SU-DHL-6 (cell line): Measurements from ENCODE around the gene TMEM88.

Experiments used
- H2AFZ ChIP-seq: fragments of 200-600 bp; sonication (generic); 2 replicates; pipeline ENCODE4 v1.6.1; 2014; ENCODE audit warnings: low read depth, mild to moderate bottlenecking, moderate library complexity, mixed read lengths, antibody characterized with exemption, low read length; ENCODE audit not compliant: severe bottlenecking
- H3F3A ChIP-seq: fragments of 200-600 bp; shearing (Covaris generic); 2 replicates; pipeline ENCODE4 v1.6.0; 2016; ENCODE audit warnings: antibody characterized with exemption, mild to moderate bottlenecking; ENCODE audit not compliant: insufficient read depth
- H3K27ac ChIP-seq: fragments of 200-600 bp; sonication (generic); 2 replicates; pipeline ENCODE4 v1.5.1; 2016; ENCODE audit warnings: low read depth, mild to moderate bottlenecking, low read length, moderate library complexity, mixed read lengths
- H3K27me3 ChIP-seq: fragments of 200-600 bp; sonication (generic), shearing (Covaris generic); 2 replicates; pipeline ENCODE4 v1.6.0; 2014; ENCODE audit warnings: mild to moderate bottlenecking, low read length
- H3K36me3 ChIP-seq: fragments of 200-600 bp; sonication (generic); 2 replicates; pipeline ENCODE4 v1.6.1; 2014; ENCODE audit warnings: mild to moderate bottlenecking, low read length, mixed read lengths
- H3K4me2 ChIP-seq: fragments of 300-600, 200-600 bp; shearing (Covaris generic), sonication (generic); 2 replicates; pipeline ENCODE4 v1.6.0; 2014; ENCODE audit warnings: low read length, low read depth, mild to moderate bottlenecking; ENCODE audit not compliant: poor library complexity, severe bottlenecking
- H3K4me3 ChIP-seq: fragments of 200-600 bp; sonication (generic); 2 replicates; pipeline ENCODE4 v1.5.1; 2014; ENCODE audit warnings: antibody characterized with exemption, low read length, mild to moderate bottlenecking, mixed read lengths; ENCODE audit not compliant: insufficient read depth, poor library complexity, severe bottlenecking
- H3K79me2 ChIP-seq: fragments of 200-600 bp; sonication (generic); 2 replicates; pipeline ENCODE4 v1.6.1; 2014; ENCODE audit warnings: mild to moderate bottlenecking, low read length, moderate library complexity; ENCODE audit not compliant: insufficient read depth
- H3K9ac ChIP-seq: fragments of 200-600 bp; sonication (generic); 2 replicates; pipeline ENCODE4 v1.7.0; 2014; ENCODE audit warnings: mild to moderate bottlenecking, low read length
- H3K9me2 ChIP-seq: fragments of 200-600 bp; sonication (generic); replicated peaks from 2 replicates; pipeline ENCODE4 v1.6.1; 2014; ENCODE audit warnings: low read length; ENCODE audit not compliant: insufficient read depth
- H3K9me3 ChIP-seq: fragments of 200-600 bp; sonication (generic); 2 replicates; pipeline ENCODE4 v1.6.1; 2014; ENCODE audit warnings: low read length, mixed read lengths; ENCODE audit not compliant: insufficient read depth
- H4K20me1 ChIP-seq: fragments of 200-600 bp; sonication (generic); 2 replicates; pipeline ENCODE4 v1.6.1; 2014; ENCODE audit warnings: low read depth, mild to moderate bottlenecking, antibody characterized with exemption, low read length, moderate library complexity, mixed read lengths
- CTCF ChIP-seq: fragments of 200-600 bp; sonication (generic); IDR thresholded peaks from one replicate; pipeline ENCODE4 v1.5.1; 2017; ENCODE audit warnings: antibody characterized with exemption, mild to moderate bottlenecking, low read length, moderate library complexity; ENCODE audit not compliant: insufficient read depth, poor library complexity, severe bottlenecking
- EZH2phosphoT487 ChIP-seq: fragments of 200-600 bp; sonication (generic), shearing (Covaris generic); conservative IDR thresholded peaks from 2 replicates; pipeline ENCODE4 v1.6.1; 2018; ENCODE audit warnings: mild to moderate bottlenecking, antibody characterized with exemption, low read length, moderate library complexity, mixed read lengths

TMEM88 gene

GRCh38 chr17:7843257-7843535 is 11.7 kb upstream of the TMEM88 start:
- H3K9me3 ChIP-seq, result no peaks in the 10 kb centered on the region
- peak overlapping the region; percentile 94 for H3K27ac ChIP-seq
- no peaks in the 10 kb centered on the region for H3K36me3 ChIP-seq
- no peaks in the 10 kb centered on the region for H4K20me1 ChIP-seq
- no peak overlapping the region for H2AFZ ChIP-seq
- H3K4me3 ChIP-seq, result peak overlapping the region; percentile 76
- no peaks in the 10 kb centered on the region for H3K9me2 ChIP-seq
- no peaks in the 10 kb centered on the region for H3K27me3 ChIP-seq
- peak overlapping the region; percentile 92 for H3K4me2 ChIP-seq
- TF ChIP-seq EZH2phosphoT487 (no peak), CTCF (no peak)
- H3F3A ChIP-seq, result peaks cover 39% of the 10 kb centered on the region
- H3K9ac ChIP-seq, result peak overlapping the region; percentile 80
- peaks cover 17% of the 10 kb centered on the region; the same call in 1 of the 2 replicates for H3K79me2 ChIP-seq

- Histone ChIP-seq H3K27ac (peak overlapping the region; percentile 94), H3K79me2 (peaks cover 17% of the 10 kb centered on the region; the same call in 1 of the 2 replicates), H3K27me3 (no peaks in the 10 kb centered on the region)
Observed at GRCh38 chr17:7843536-7844291, 11.2 kb upstream of the TMEM88 start.

GRCh38 chr17:7844292-7845154 is 10.3 kb upstream of the TMEM88 start:
- no peaks in the 10 kb centered on the region for H3K27me3 ChIP-seq
- H3K27ac ChIP-seq, result peak overlapping the region; percentile 94
- H2AFZ ChIP-seq, result no peak overlapping the region
- peaks cover 17% of the 10 kb centered on the region; the same call in 1 of the 2 replicates for H3K79me2 ChIP-seq
- peak overlapping the region; percentile 76 for H3K4me3 ChIP-seq
- H3K36me3 ChIP-seq, result no peaks in the 10 kb centered on the region
- H3K9me2 ChIP-seq, result no peaks in the 10 kb centered on the region
- peak overlapping the region; percentile 80 for H3K9ac ChIP-seq
- H4K20me1 ChIP-seq, result no peaks in the 10 kb centered on the region
- no peak for TF ChIP-seq CTCF
- TF ChIP-seq EZH2phosphoT487, result no peak
- peak overlapping the region; percentile 92 for H3K4me2 ChIP-seq
- no peaks in the 10 kb centered on the region for H3K9me3 ChIP-seq
- H3F3A ChIP-seq, result peaks cover 32% of the 10 kb centered on the region

More at GRCh38 chr17:7843536-7844291, 11.2 kb upstream of the TMEM88 start:
- Histone ChIP-seq H3K4me2 (peak overlapping the region; percentile 92), H2AFZ (peak overlapping the region; percentile 57), H4K20me1 (no peaks in the 10 kb centered on the region), H3K4me3 (peak overlapping the region; percentile 76), H3K36me3 (no peaks in the 10 kb centered on the region), H3F3A (peaks cover 36% of the 10 kb centered on the region), H3K9ac (peak overlapping the region; percentile 80), H3K9me3 (no peaks in the 10 kb centered on the region), H3K9me2 (no peaks in the 10 kb centered on the region)
- TF ChIP-seq EZH2phosphoT487, result no peak
- no peak for TF ChIP-seq CTCF
